HFF-Myc (cell line): ENCODE data around the gene LTF.
"Not testable (repeated sequence)": the region's sequence is repeated elsewhere in the genome, so short reads cannot be mapped to it uniquely, and the experiment has no call there.

Experiments
- DNase-seq: peaks from one replicate; pipeline ENCODE4 v3.0.0-alpha.2; 2011; ENCODE audit warnings: low read depth; ENCODE audit errors: extremely low read depth
- H3K4me3 ChIP-seq: replicated peaks from 2 replicates; pipeline ENCODE4 v1.5.1; 2011; ENCODE audit warnings: low read depth, mild to moderate bottlenecking, control low read depth, low read length
- CTCF ChIP-seq: IDR thresholded peaks from 2 replicates; pipeline ENCODE4 v1.5.1; 2012; ENCODE audit warnings: mild to moderate bottlenecking, low read depth, low read length, control low read depth; ENCODE audit errors: missing control alignments

The LTF gene

GRCh38 chr3:46429671-46430070 is 35.0 kb downstream of the LTF start:
- TF ChIP-seq CTCF, result no peak
- DNase-seq, result no peak
- H3K4me3 ChIP-seq, result no peak overlapping the region

GRCh38 chr3:46429250-46429649 is 35.5 kb downstream of the LTF start:
- DNase-seq, result no peak
- no peak for TF ChIP-seq CTCF
- H3K4me3 ChIP-seq, result no peak overlapping the region

- no peak for DNase-seq
- no peak overlapping the region for H3K4me3 ChIP-seq
- TF ChIP-seq CTCF, result no peak
Observed at GRCh38 chr3:46427916-46428833, 36.5 kb downstream of the LTF start.

GRCh38 chr3:46427404-46427803 is 37.3 kb downstream of the LTF start:
- H3K4me3 ChIP-seq, DNase-seq: not testable (repeated sequence)

- DNase-seq, H3K4me3 ChIP-seq: not testable (repeated sequence)
Observed at GRCh38 chr3:46426476-46426875, 38.2 kb downstream of the LTF start.

GRCh38 chr3:46423588-46423987 is 41.1 kb downstream of the LTF start:
- no peak overlapping the region for H3K4me3 ChIP-seq
- DNase-seq, result no peak
- no peak for TF ChIP-seq CTCF

GRCh38 chr3:46422617-46423016 is 42.1 kb downstream of the LTF start:
- TF ChIP-seq CTCF, result no peak
- H3K4me3 ChIP-seq, result no peak overlapping the region

GRCh38 chr3:46420931-46421330 is 43.8 kb downstream of the LTF start:
- no peak overlapping the region for H3K4me3 ChIP-seq
- no peak for DNase-seq
- TF ChIP-seq CTCF, result no peak

More at GRCh38 chr3:46422617-46423016, 42.1 kb downstream of the LTF start:
- DNase-seq, result no peak
